Measurements from ENCODE around the gene CARD18.

CARD18 gene, protein sequence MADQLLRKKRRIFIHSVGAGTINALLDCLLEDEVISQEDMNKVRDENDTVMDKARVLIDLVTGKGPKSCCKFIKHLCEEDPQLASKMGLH

DNA sequence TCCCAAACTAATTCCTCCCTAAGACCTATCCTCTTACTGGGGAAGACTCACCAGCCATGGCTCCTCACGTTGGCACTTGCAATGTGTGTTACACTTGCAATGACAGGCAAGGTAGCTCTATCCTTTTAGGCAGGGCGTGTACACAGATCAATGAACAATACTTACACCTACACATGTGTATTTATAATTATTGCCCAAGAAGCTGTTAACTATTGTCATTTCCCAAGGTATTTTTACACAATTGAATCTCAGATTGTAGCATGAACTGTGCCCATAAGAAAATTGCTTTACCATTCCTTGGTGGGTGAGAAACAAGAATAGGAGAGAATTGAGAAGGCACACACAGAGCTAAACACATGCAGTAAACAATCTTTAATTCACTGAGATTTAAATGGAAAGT lies at the start of gene CARD18:
TSS of gene CARD18 (minus strand) at position 101 of the 400 bp plus-strand sequence. CDS start at position 58, 43 bp downstream.
- no peak for DNase-seq (ENCODE audit: low read depth in 2 of 2)

DNA sequence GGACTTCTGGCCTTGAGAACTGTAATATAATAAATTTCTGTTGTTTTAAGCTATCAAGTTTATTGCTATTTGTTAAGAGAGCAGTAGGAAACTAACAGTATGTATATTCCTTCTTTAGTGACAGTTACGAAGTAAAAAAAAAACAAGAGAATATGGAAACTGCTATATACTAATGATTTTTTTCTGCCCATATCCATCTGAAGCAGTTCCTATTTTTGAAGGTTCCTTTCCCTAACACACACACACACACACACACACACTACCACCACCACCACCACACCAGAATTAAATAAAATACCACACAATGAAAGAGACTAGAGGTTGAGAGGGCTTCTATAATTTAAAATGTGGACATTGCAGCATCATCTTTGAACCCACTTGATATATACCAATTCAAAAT lies 44.4 kb upstream of the CARD18 start:
- DNase-seq (ENCODE audit: low read depth in 2 of 2): no peak

DNA sequence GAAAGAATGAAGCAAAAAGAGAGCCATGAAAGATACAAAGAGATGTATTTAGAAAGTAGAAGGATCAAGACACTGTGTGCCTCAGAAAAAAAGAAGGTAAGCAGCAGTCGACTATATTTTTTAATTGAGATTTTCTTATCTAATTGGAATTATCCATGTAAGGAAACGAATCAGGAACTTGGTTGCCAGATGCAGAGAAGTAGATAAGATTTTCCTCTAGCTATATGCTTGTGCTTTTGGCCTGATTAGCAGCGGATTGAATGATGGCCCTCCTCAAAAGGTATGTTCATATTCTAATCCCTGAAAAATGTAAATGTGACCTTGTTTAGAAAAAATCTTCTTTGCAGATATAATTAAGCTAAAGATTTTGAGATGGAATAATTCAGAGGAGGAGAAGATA lies 43.9 kb upstream of the CARD18 start:
- no peak for DNase-seq (ENCODE audit: low read depth in 2 of 2)

DNA sequence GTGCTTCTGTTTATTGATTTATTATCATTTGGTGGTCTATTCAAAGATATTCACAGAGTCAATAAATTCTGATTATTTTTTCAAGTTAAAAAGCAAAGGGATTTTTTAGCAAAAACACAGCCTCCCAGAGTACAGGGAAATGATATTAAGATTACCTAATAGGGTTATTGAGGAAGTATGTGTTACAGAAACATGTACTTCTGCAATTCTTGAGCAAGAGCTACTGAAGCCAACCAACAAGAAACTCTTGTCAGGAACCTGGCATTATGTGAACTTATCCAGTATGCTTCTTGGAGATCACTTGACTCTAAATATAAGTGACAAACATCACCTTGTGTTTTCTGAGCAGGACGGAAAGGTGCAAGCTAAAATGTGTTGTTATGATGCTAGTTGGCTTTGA lies 42.0 kb upstream of the CARD18 start:
- DNase-seq (ENCODE audit: low read depth in 2 of 2): no peak

DNA sequence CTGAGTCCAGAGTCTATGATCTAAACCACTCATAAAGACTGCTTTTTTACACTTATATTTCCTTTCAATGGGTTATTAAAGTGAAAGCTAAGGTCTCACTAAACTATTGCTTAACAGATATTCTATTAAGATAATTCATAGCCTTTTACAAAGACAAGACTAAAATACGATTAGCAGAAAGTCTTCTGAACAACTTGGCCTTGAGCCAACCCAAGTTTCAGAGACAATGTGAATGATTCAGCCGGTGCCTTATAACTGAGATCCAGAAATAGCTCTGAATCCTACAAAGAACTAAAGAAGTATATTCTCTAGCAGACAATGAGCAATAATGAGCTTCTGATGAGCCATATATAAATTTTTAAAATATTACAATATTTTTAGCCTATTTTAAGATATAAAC lies 41.5 kb upstream of the CARD18 start:
- DNase-seq (ENCODE audit: low read depth in 2 of 2): no peak

DNA sequence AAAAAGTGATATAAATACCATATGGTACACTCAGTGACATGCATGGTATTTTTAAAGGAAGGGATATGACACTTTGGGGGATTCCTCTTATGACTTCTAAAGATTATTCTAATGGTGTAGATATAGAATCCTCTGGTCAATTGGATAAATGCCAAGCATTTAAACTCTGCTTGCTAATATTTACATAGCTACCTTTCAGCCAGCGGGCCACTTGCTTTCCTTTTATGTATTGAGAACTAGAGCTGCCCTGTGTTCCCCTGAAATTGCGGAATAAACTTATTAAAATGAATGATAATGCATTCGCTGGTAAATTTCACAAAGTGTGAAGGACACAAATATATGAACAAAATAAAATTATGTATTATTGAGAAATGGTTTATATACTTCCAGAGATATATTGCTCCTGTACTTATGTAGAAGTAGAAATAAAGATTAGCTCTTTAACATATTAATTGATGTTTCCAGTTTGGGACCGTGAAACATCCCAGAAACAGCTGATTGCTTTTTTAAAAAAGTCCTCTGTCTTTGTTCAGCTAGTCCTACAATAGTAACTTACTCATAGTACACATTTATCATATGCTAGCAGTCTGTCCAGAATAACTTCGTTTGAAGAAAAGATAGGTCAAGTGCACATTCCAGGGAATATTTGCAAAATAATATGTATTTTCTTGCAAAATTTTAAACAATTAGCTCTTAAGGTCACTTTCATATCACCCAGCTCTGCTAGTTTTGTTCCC lies 40.1 kb upstream of the CARD18 start:
- DNase-seq (ENCODE audit: low read depth in 2 of 2): no peak

DNA sequence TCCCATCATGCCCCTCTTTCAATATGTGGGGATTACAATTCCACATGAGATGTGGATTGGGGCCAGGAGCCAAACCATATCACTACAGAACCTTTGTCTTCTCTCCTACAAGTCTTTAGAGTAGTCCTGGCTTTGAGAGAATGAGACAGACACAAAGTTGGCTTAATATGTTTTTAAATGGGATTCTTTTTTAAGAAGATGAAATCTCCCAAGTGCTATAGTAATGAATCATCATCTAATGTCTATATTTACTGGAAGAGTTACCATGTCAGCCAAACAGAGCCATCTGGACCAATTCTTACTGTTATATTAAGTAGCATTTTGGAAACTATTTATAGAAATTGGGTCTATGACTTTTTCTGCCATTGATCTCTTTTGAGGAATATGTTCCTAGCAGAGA lies 38.1 kb upstream of the CARD18 start:
- no peak for DNase-seq (ENCODE audit: low read depth in 2 of 2)

DNA sequence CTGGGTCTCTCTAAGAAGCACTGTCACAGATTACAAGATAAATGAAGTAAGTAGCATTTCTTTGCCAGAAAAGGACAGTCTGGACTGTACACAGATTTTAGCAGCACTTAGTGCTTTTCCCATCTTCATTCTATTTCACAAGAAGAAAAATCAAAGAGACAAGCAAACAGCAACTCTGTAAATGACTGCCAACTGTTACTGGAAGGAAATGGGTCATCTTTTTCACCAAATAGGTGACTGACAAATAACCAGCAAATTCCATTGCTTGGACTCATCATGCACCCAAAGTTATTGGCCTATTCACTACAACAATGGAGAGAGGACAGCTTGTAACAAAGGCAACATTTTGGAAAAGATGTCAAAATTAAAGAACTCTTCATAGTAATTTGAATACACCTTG lies 28.9 kb upstream of the CARD18 start:
- no peak for DNase-seq (ENCODE audit: low read depth in 2 of 2)

DNA sequence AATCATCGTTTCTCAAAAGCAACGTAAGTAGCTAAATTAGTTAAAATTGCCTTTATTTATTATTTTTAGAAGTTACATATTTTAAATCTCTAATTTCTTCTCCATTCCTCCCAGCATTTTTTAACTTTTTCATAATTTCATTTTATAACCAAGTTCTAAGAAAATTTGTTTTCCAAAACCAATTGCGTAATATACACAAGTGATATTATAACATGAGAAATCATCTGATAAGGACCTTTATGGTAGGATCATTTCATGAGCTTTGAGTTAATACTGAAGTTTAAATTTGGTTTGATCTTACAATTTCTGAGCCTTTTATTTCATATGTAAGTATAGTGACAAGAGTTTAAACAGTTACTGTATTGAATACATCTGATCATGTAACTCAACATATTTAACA lies 27.7 kb upstream of the CARD18 start:
- DNase-seq (ENCODE audit: low read depth in 2 of 2): no peak

DNA sequence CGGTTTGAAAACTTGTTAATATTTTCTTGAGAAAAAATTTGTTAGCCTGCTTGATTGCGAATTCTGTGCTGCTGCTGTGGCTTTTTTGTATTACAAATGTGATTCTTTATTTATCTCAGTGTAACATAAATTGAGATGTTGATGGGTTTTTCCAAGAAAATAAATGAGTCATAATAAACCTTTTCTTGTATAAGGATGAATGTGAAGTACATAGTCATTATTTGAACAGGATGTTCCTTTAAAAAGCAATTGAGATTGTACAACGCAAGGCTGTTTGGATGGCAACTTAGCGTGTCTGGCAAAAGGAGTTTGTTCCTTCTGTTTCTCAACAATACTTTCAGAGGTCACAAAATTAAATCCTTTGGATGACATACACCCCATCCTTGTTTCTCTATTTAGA lies 24.6 kb upstream of the CARD18 start:
- DNase-seq (ENCODE audit: low read depth in 2 of 2): no peak

DNA sequence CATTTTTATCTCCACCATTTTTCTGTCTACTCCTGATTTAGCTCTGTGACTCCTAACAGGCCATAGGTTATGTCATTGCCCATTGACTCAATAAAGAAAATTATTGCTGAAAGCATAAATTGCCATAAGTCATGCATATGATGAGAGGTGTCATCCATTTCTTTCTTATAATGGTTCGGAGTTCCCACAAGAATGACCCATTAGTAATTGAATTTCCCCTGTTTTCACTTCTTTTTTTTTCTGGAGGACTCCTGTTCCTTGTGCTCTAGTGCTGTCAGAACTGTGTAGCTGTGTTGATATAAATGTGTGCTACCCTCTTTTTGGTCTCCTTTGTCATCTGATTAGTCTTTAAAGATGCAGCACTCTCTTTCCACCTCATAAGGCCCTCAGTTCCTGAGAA lies 22.9 kb upstream of the CARD18 start:
- no peak for DNase-seq (ENCODE audit: low read depth in 2 of 2)

DNA sequence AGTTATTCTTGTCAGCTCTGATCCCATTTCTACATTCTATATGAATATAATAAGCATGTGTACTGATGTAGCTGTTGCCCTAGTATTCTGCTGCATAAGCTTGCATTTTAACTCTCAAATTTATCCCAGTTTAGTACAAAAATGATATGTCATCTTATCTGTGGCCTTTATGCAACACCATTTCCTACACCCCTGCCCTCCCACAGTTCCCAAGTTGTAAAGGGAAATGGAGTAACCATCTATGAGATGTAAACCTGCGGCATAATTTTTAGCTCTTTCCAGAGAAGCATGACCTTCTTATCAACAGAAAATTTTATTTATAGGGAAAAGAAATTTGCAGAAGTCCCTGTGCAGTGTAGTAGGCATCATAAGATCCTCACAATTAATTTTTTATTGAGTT lies 18.9 kb upstream of the CARD18 start:
- DNase-seq (ENCODE audit: low read depth in 2 of 2): no peak

DNA sequence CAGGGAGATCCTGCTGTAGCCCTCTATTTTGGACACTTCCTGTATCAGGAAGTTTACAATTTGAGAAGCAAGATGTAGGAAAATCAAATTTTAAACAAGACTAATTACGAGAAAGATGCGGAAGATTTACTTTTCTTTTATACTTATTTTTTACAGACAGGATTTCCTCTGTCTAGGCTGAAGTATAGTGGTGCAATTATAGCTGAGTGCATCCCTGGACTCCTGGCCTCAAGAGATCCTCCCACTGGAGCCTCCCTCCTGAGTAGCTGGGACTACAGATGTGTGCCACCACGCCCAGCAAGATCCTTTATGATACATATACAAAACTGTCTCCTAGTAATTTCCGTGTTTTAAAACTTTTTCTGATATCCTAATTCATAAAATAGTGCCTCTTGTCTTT lies 17.2 kb upstream of the CARD18 start:
- no peak for DNase-seq (ENCODE audit: low read depth in 2 of 2)

DNA sequence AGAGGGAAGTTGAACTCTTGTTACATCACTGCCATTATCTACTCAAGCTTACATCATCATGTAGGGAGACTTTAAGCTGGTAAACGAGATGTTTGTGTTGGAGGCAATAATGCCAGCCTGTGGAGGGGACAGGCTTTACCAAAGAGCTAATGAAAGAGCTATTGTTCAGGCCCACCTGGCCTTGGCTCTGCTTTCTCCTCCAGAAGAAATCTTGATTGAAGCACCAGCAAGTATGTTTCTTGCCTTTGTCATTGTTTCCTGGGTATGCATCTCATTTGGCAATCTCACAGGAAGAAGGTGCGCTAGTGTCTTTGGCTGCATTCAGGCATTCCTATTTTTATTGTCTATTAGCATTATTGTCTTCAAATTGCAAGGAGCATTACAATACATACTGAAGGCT lies 16.7 kb upstream of the CARD18 start:
- DNase-seq (ENCODE audit: low read depth in 2 of 2): no peak

DNA sequence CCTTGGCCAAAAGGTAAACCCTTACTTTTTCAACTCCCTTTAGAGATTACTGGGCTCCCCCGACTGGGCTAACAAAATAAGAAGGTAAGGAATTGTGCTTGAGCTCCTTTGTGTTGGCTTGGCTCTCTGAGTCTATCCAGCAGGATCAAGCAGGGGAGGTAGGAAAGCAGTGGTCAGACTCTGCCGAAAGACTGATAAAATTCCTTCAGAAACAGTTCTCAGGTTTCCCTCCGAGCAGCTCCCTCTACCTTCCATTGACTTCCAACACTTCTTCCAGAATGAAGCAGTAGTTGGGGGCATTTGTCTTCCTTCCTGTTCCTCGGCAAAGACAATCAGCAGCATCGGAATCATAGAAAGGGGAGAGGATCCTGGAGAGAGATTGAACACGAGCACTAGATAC lies 16.1 kb upstream of the CARD18 start:
- DNase-seq (ENCODE audit: low read depth in 2 of 2): no peak

DNA sequence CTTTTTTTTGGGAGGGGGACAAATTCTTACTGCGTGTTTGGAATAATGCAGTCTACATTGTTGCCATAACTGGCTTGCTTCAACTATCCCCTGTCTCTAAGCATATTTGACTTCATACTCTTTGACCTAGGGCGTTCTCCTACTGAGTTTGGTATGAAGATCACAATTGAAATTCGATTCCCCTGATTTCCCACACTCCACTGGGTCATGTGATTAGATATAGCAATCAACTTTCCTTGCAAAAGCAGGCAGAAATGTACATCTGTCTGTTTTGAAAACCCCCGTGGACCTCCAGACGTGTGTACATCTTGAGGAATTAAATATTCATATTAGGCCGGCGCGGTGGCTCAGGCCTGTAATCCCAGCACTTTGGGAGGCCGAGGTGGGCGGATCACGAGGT lies 13.8 kb upstream of the CARD18 start:
- no peak for DNase-seq (ENCODE audit: low read depth in 2 of 2)

DNA sequence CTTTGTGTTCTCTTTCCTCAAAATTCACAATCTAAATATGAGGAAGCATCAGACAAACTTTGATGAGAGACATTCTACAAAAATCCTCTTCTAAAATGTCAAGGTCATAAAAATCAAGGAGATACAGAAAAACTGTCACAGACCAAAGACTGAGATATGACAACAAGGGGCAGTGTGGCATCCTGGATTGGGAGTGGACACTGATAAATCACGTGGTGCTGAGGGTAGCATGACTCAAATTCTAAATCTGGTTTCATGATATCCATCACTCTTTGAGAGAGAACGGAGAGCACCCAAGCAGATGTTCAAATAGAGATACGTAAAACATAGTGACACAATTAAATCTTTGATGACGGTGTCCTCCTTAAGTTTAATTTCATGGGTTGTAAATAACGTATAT lies 13.0 kb upstream of the CARD18 start:
- no peak for DNase-seq (ENCODE audit: low read depth in 2 of 2)

DNA sequence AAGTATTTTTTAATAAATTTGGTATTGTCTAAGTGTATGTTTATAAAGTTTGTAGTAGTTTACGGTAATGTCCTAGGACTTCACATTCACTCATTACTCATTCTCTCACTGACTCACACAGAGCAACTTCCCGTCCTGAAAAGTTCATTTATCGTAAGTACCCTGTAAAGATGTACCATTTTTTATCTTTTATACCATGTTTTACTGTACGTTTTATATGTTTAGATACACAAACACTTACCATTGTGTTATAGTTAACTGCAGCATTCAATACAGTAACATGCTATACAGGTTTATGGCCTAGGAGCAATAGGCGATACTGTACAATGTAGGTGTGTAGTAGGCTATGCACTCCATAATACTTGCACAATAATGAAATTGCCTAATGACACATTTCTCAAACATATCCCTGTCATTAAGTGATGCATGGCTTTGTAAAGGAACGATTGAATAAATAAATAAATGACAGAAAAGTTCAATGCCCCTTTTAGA lies 12.5 kb upstream of the CARD18 start:
- no peak for DNase-seq (ENCODE audit: low read depth in 2 of 2)

DNA sequence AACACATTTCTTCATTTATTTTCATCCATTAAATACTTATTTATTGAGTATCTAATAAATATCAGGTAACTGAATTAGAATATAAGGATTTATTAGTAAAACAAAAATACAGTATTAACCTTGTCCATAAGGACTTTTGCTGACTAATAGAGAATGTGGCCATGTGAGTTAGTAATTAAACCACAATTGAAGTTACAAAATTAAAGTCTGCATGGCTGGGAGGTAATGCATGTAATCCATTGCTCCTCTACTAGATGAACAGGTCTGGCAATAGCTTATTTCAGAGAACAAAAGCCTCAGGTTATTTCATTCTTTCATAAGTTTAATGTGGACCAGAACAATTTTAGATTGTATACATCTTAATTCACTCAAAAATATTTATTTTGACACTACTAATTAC lies 9.9 kb upstream of the CARD18 start:
- no peak for DNase-seq (ENCODE audit: low read depth in 2 of 2)

DNA sequence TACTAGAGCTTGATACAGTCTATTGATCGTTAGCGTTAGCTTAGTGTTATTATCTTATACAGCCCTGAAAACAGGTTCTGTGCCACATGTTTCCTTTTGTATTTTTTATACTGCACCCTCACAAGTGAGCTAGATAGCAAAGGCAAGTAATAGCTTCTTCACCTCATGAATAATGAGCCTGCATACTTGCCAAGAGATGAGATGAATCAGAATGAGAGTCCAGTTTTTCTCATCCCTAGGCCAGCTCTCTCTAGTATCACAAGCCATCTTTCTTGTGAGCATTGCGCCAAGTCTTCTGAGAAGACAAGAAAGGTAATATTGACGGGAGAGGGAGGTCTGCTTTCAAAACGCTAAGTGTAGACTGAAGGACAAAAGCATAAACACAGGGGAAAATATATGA lies 8.7 kb upstream of the CARD18 start:
- no peak for DNase-seq (ENCODE audit: low read depth in 2 of 2)

DNA sequence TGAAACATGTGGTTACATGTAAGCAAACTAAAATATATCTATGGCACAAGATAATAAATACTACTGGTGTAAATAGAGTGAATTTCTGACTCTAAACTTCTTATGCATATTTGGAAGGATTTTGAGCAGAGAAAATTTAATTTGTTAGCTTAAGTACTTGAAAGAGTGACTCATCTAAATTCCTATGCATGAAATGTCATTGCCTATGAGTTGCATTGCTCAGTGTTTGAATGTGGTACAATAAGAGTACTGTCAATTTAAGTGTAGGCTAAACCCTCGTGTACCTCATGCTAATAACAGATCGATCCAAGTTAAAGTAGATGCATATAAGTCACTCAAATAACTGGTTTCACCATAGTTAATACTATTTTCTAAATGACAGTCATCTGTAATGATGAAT lies 5.3 kb upstream of the CARD18 start:
- DNase-seq (ENCODE audit: low read depth in 2 of 2): no peak

DNA sequence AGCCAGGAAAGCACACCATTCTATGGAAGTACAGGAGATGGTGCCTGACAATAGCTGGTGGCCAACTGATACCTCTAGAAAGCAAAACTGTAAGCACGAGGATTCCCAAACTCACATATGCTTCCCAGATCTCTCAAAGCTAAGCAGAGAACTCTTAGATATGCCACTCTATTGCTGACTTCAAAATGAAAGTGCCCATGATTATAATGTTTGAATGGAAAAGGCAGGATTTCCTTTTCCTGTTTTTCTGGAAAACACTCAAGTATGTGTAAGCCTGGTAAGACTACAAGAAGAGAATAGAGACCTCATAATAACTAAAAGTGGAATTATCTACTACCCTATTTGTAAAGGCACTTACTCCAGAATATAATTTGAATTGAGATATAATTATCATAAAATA lies 2.6 kb upstream of the CARD18 start:
- no peak for DNase-seq (ENCODE audit: low read depth in 2 of 2)

DNA sequence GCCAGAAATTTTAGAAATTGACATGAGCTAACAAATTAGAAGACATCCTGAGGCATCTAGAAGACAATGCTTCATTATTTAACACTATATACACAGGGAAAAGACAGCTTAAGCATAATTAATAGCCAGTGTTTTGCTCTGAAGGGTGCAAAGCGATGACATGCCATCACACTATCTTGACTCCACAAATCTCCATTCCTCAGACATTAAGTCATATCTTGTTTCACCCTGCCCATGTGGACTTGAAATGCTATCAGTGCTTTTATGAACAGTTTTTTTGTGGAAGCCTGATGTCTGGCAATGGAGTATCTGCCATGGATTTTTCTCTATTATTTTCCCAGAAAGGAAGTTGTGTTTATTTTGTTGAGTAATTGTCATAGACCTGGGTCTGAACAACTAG lies 2.3 kb downstream of the CARD18 start:
- DNase-seq (ENCODE audit: low read depth in 2 of 2): no peak

DNA sequence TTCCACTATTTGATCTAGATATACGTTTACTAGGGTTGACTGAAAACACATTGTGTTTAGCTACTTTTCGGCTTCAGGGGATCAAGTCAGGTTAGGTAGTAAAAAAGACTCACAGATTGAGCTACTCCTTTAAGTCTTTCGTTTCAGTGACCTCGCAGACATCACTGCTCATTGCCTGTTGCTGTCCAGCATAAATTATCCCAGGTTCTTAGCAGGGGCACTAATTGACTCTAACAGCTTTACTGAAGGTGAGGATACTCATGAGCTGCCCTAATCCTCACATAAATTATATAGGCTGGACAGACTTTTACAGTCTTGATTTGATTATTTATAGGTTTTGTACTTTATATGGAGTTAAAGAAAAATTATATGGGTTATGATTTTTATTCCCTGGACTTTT lies 3.7 kb downstream of the CARD18 start:
- no peak for DNase-seq (ENCODE audit: low read depth in 2 of 2)

Data from stimulated activated CD8-positive, alpha-beta memory T cell treated with anti-CD3 and anti-CD28 coated beads, Interleukin-15, amount 100 ng/mL, for 4 hours (primary cell).